HG02981 (cell line): ENCODE results near the gene HOXD3.

Source experiments
- ATAC-seq: cut with Tn5 transposase; IDR thresholded peaks from one replicate; pipeline ENCODE4 v1.9.1; 2021; ENCODE audit warnings: mild to moderate bottlenecking, moderate library complexity; ENCODE audit not compliant: unreplicated experiment

HOXD3 gene

GRCh38 chr2:176202491-176202890 is 45.4 kb downstream of the HOXD3 start:
- ATAC-seq, result no peak

GRCh38 chr2:176205126-176205525 is 48.0 kb downstream of the HOXD3 start:
- no peak for ATAC-seq

GRCh38 chr2:176206136-176206535 is 49.0 kb downstream of the HOXD3 start:
- ATAC-seq, result no peak

DNA sequence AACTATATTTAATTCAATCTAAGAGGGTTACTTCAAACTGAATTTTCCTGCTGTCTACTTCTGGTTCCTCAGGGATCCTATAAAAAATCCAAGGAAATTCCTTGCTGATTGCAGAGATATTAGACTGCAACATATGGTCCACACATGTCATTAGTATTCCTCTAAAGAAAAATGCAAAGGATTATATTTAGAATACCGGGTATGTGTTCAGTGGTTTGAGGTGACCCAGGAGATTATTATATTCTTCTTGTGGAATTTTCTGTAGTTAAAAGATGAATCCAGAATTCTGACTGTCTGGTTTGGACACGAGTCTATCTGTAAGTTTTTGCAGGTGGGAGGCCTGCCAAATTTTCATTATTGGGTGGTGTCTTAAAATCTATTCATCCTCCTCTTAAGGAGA is 49.6 kb downstream of the HOXD3 start:
- no peak for ATAC-seq

- no peak for ATAC-seq
These were observed 54.0 kb downstream of the HOXD3 start for GRCh38 chr2:176211110-176211509.

DNA sequence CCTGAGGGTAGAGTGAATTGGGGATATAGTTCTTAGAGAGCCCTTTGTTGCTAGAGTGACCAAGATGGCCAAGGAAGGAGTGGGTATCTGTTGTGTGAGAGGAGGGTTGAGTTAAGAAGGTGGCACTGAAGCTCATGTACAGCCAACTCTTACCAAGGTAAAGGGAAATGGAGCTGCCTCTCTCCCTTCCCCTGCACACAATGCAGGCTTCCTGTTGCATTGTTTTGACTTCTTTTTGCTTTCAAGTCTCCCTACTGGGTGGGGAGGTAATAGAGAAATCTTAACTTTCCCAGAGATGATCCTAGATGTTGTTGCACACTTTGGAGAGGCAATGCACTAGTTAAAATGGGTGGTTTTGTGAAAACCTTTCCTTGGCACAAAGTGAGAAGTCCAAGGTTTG is 55.2 kb downstream of the HOXD3 start:
- ATAC-seq, result no peak

GRCh38 chr2:176213406-176213805 is 56.3 kb downstream of the HOXD3 start:
- no peak for ATAC-seq
